Peyer's patch (tissue), 4 donors: Measurements from ENCODE around the gene EXOG. TPM values are rescaled to one million over a fixed set of nuclear protein-coding genes. Genes with fewer than 3 reads are reported as not detected.

Experiments
- DNase-seq, 3 donors: peaks; one replicate each; pipeline ENCODE4 v3.0.0-alpha.2; 2017 to 2019
- H3K27ac ChIP-seq, 4 donors: fragments of 200-600 bp; sonication (generic); one replicate each; pipeline ENCODE4 v1.5.1; 2016 to 2019
- H3K27me3 ChIP-seq, 2 donors: fragments of 200-600 bp; sonication (generic); one replicate each; pipeline ENCODE4 v1.5.1; 2019
- H3K36me3 ChIP-seq, 3 donors: fragments of 200-600 bp; sonication (generic); one replicate each; pipeline ENCODE4 v1.5.1; 2016 to 2019
- H3K4me1 ChIP-seq, 4 donors: fragments of 200-600 bp; sonication (generic); one replicate each; pipeline ENCODE4 v1.5.1; 2016 to 2019
- H3K4me3 ChIP-seq, 4 donors: fragments of 200-600 bp; sonication (generic); 1 replicate in 3 of 4; 2 replicates in 1 of 4; pipeline ENCODE4 v1.5.1; 2016 to 2019; ENCODE audit warnings: mild to moderate bottlenecking in 1 of 4
- H3K9me3 ChIP-seq, 4 donors: fragments of 200-600 bp; sonication (generic); one replicate each; pipeline ENCODE4 v1.5.1; 2016 to 2019; ENCODE audit warnings: mild to moderate bottlenecking in 1 of 4
- POLR2A ChIP-seq, 2 donors: fragments of 450-650 bp; IDR thresholded peaks; one replicate each; pipeline ENCODE4 v1.5.1; 2017; ENCODE audit warnings: antibody characterized with exemption in 2 of 2, mild to moderate bottlenecking in 2 of 2, moderate library complexity in 2 of 2
- total RNA-seq, 4 donors: library from RNA; depleted of rRNA; stranded (reverse); fragments of >200 nt; gene quantifications; one replicate each; pipeline ENCODE4 v1.1.0, GENCODE V29; 2016
- TF ChIP-seq, protein P1 (sequence below), 6 experiments: fragments of 450-650 bp in 4 of 6; fragments of 200-600 bp in 2 of 6; sonication (generic) in 1 of 6; IDR thresholded peaks; one replicate each; pipeline ENCODE4 v1.5.1; 2017 to 2019; ENCODE audit warnings: antibody characterized with exemption in 6 of 6, mild to moderate bottlenecking in 3 of 6, moderate library complexity in 1 of 6

Gene EXOG
- total RNA-seq, 4 donors from 2014 or later, result 11.4 to 44.6 (median 17.2) TPM

DNA sequence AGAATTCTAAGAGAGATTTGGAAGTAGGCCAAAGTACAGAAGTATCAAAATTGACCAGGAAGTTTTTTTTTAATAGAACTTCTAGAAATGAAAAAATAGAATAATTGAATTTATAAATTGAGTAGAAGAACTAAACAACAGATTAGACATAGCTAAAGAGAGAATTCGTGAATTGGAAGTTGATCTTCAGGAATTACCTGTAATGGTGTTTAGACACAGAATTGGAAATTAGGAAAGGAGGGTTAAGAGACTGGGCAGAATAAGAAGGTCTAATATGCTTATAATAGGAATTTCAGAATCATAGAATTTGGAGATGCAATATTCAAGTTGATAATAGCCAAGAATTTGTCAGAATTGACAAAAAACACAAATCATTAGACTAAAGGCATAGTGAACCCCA is 26.3 kb upstream of the EXOG start:
- H3K36me3 ChIP-seq, result no peaks in the 10 kb centered on the region
- H3K4me1 ChIP-seq, result peaks cover 0 to 15% (median 0%) of the 10 kb centered on the region in 4 donors
- no peak for DNase-seq
- H3K9me3 ChIP-seq, result no peaks in the 10 kb centered on the region
- TF ChIP-seq, protein P1, sequence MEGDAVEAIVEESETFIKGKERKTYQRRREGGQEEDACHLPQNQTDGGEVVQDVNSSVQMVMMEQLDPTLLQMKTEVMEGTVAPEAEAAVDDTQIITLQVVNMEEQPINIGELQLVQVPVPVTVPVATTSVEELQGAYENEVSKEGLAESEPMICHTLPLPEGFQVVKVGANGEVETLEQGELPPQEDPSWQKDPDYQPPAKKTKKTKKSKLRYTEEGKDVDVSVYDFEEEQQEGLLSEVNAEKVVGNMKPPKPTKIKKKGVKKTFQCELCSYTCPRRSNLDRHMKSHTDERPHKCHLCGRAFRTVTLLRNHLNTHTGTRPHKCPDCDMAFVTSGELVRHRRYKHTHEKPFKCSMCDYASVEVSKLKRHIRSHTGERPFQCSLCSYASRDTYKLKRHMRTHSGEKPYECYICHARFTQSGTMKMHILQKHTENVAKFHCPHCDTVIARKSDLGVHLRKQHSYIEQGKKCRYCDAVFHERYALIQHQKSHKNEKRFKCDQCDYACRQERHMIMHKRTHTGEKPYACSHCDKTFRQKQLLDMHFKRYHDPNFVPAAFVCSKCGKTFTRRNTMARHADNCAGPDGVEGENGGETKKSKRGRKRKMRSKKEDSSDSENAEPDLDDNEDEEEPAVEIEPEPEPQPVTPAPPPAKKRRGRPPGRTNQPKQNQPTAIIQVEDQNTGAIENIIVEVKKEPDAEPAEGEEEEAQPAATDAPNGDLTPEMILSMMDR (IDR thresholded peaks at IDR 0.05), result no peak
- TF ChIP-seq POLR2A (IDR thresholded peaks at IDR 0.05), result no peak
- no peak overlapping the region for H3K4me3 ChIP-seq
- H3K27me3 ChIP-seq, result no peaks in the 10 kb centered on the region
- H3K27ac ChIP-seq, result no peak overlapping the region

- no peak for DNase-seq
- H3K36me3 ChIP-seq, result no peaks in the 10 kb centered on the region
- no peak overlapping the region for H3K27ac ChIP-seq
These were observed 24.8 kb upstream of the EXOG start for GRCh38 chr3:38471260-38471857.

GRCh38 chr3:38472342-38472741 is 23.8 kb upstream of the EXOG start:
- no peak for DNase-seq

More at GRCh38 chr3:38471260-38471857, 24.8 kb upstream of the EXOG start:
- H3K4me3 ChIP-seq, result no peak overlapping the region
- no peaks in the 10 kb centered on the region for H3K27me3 ChIP-seq
- peaks cover 0 to 15% (median 0%) of the 10 kb centered on the region in 4 donors for H3K4me1 ChIP-seq
- TF ChIP-seq POLR2A (IDR thresholded peaks at IDR 0.05), result no peak
- TF ChIP-seq, protein P1 (IDR thresholded peaks at IDR 0.05), result no peak
- H3K9me3 ChIP-seq, result no peaks in the 10 kb centered on the region

GRCh38 chr3:38473229-38473628 is 22.9 kb upstream of the EXOG start:
- peaks cover 0 to 15% (median 0%) of the 10 kb centered on the region in 4 donors for H3K4me1 ChIP-seq
- H3K27me3 ChIP-seq, result no peaks in the 10 kb centered on the region
- DNase-seq, result no peak

More at GRCh38 chr3:38472342-38472741, 23.8 kb upstream of the EXOG start:
- Histone ChIP-seq H3K4me1 (peaks cover 0 to 15% (median 0%) of the 10 kb centered on the region in 4 donors), H3K27me3 (no peaks in the 10 kb centered on the region), H3K4me3 (no peak overlapping the region), H3K36me3 (no peaks in the 10 kb centered on the region), H3K27ac (no peak overlapping the region), H3K9me3 (no peaks in the 10 kb centered on the region)
- TF ChIP-seq, protein P1 (IDR thresholded peaks at IDR 0.05), result no peak
- TF ChIP-seq POLR2A (IDR thresholded peaks at IDR 0.05), result no peak

GRCh38 chr3:38474928-38475605 is 21.1 kb upstream of the EXOG start:
- Histone ChIP-seq H3K36me3 (peaks cover 0 to 11% (median 0%) of the 10 kb centered on the region in 3 donors), H3K4me1 (peaks cover 0 to 6% (median 0%) of the 10 kb centered on the region in 4 donors), H3K4me3 (no peak overlapping the region), H3K27me3 (no peaks in the 10 kb centered on the region), H3K27ac (no peak overlapping the region), H3K9me3 (no peaks in the 10 kb centered on the region)
- TF ChIP-seq POLR2A (IDR thresholded peaks at IDR 0.05), result no peak
- TF ChIP-seq, protein P1 (IDR thresholded peaks at IDR 0.05), result no peak
- DNase-seq, result no peak

More at GRCh38 chr3:38473229-38473628, 22.9 kb upstream of the EXOG start:
- Histone ChIP-seq H3K4me3 (no peak overlapping the region), H3K27ac (no peak overlapping the region), H3K9me3 (no peaks in the 10 kb centered on the region), H3K36me3 (no peaks in the 10 kb centered on the region)
- TF ChIP-seq, protein P1 (IDR thresholded peaks at IDR 0.05), result no peak
- TF ChIP-seq POLR2A (IDR thresholded peaks at IDR 0.05), result no peak
